Aorta (tissue), 5 donors: ENCODE results near the gene LONP2. TPM values are rescaled to one million over a fixed set of nuclear protein-coding genes. Genes with fewer than 3 reads are reported as not detected.
A peak's percentile ranks its signal among the peaks of the same experiment; 100 is the strongest.

ENCODE experiments used
- ATAC-seq: fragments of 200-7000 bp; cut with Tn5 transposase; one replicate; pipeline ENCODE4 v1.9.1; 2022; ENCODE audit warnings: moderate library complexity; ENCODE audit not compliant: low FRiP score
- DNase-seq, 2 donors: peaks; one replicate each; pipeline ENCODE4 v3.0.0-alpha.2; 2020
- H3K27ac ChIP-seq, 2 donors: one replicate each; pipeline ENCODE4 v1.5.1; 2013; ENCODE audit warnings: low read length in 2 of 2, mild to moderate bottlenecking in 2 of 2, moderate library complexity in 2 of 2, control low read depth in 1 of 2, inconsistent platforms in 1 of 2, low read depth in 1 of 2
- H3K27me3 ChIP-seq, 2 donors: one replicate each; pipeline ENCODE4 v1.6.1; 2013; ENCODE audit warnings: control low read depth in 1 of 2, low read length in 1 of 2, mild to moderate bottlenecking in 1 of 2, moderate library complexity in 1 of 2; ENCODE audit not compliant: insufficient read depth in 2 of 2, control insufficient read depth in 1 of 2
- H3K36me3 ChIP-seq, 2 donors: one replicate each; pipeline ENCODE4 v1.6.1; 2013; ENCODE audit warnings: control low read depth in 1 of 2, low read length in 1 of 2, mild to moderate bottlenecking in 1 of 2; ENCODE audit not compliant: insufficient read depth in 2 of 2, control insufficient read depth in 1 of 2
- H3K4me1 ChIP-seq, 2 donors: one replicate each; pipeline ENCODE4 v1.6.1; 2013; ENCODE audit warnings: low read length in 2 of 2, control low read depth in 1 of 2, mild to moderate bottlenecking in 1 of 2, moderate library complexity in 1 of 2; ENCODE audit not compliant: insufficient read depth in 2 of 2, control insufficient read depth in 1 of 2
- H3K4me3 ChIP-seq, 2 donors: one replicate each; pipeline ENCODE4 v1.5.1; 2013; ENCODE audit warnings: low read length in 2 of 2, control low read depth in 1 of 2, mild to moderate bottlenecking in 1 of 2
- H3K9me3 ChIP-seq: one replicate; pipeline ENCODE4 v1.6.1; 2013; ENCODE audit warnings: mild to moderate bottlenecking, low read length; ENCODE audit not compliant: control insufficient read depth
- WGBS, 2 donors: extraction: QIAGEN DNeasy Blood & Tissue Kit; methylation state at CpG; one replicate each; pipeline ENCODE4 v1.1.7; 2013; 5-methylcytosine and 5-hydroxymethylcytosine counted together
- intact Hi-C, 2 donors: fragments of 100-400 bp; cut with DNase I; formaldehyde crosslinking; loops; one replicate each; pipeline versions ENCODE4 v1.14.2 to v1.15.0; 2022
- long read RNA-seq, 2 donors: library from polyadenylated mRNA; unstranded; transcript quantifications; one replicate each; pipeline ENCODE4 v2.0.0, GENCODE V29; 2020 to 2021
- polyA plus RNA-seq, 2 donors: library from polyadenylated mRNA; stranded (reverse); fragments of 200-250 nt; gene quantifications; one replicate each; pipeline ENCODE4 v1.2.3, GENCODE V29; 2013
- total RNA-seq, 2 donors: library from RNA; stranded (reverse); fragmentation: NEBNext Ultra II Directional; extraction: Animal tissue kit (Norgen Biotek cat#: 25700); gene quantifications; one replicate each; pipeline ENCODE4 v1.2.1, GENCODE V29; 2021
- donor health status: healthy with polysubstance abuse.
- donor health status: Bipolar disorder and iron deficiency.
- donor health status: DM: no; HTN: no; CAD: no.
- donor health status: DM: no; HTN: no; CAD: no.
- donor health status: DM: yes; HTN: yes; CAD: no.

Gene LONP2
- total RNA-seq (10 to 100 TPM; 58.7 to 71.8 TPM), polyA plus RNA-seq (10 to 100 TPM in 1 of 2 donors, 1 to 10 TPM in 1; 9.5 to 32.1 TPM)
- long read RNA-seq, donor 1, full-length matches to known transcripts = 37 of 82 reads
- long read RNA-seq, donor 1, partial matches to known transcripts = 27 of 82 reads
- long read RNA-seq, donor 1, other reads (novel, unspliced or antisense) = 18 of 82 reads
- long read RNA-seq, donor 2, full-length matches to known transcripts = 41 of 78 reads
- long read RNA-seq, donor 2, partial matches to known transcripts = 12 of 78 reads
- long read RNA-seq, donor 2, other reads (novel, unspliced or antisense) = 25 of 78 reads

GRCh38 chr16:48244080-48244862 lies at the start of gene LONP2:
Gene LONP2, plus strand, starts transcription at chr16:48244300. Its CDS starts 89 bp downstream, at chr16:48244389.
- H3K4me3 ChIP-seq = peak within 1 kb of the TSS; percentile 55 to 85
- DNase-seq (peak; percentile 94 to 97), ATAC-seq (peak; percentile 99)
- H3K36me3 ChIP-seq = no peaks in the 10 kb centered on the region
- no peaks in the 10 kb centered on the region for H3K9me3 ChIP-seq
- peak within 1 kb of the TSS in 1 of 2 donors; percentile 51 for H3K27ac ChIP-seq
- no peaks in the 10 kb centered on the region for H3K27me3 ChIP-seq
- H3K4me1 ChIP-seq = peaks cover 3 to 5% of the 10 kb centered on the region in 2 donors
- intact Hi-C loops = no loop called here
- 0% methylated on average over 58 to 63 of the region's 63 CpGs for WGBS, 2 donors

GRCh38 chr16:48194828-48195556 lies 49.1 kb upstream of the LONP2 start:
- ATAC-seq (no peak), DNase-seq (no peak)

GRCh38 chr16:48197294-48197693 lies 46.8 kb upstream of the LONP2 start:
- H3K27ac ChIP-seq = no peak overlapping the region
- H3K4me1 ChIP-seq = no peaks in the 10 kb centered on the region
- no peak for ATAC-seq
- no peak for DNase-seq
- intact Hi-C loops = no loop called here
- no peaks in the 10 kb centered on the region for H3K9me3 ChIP-seq
- no peaks in the 10 kb centered on the region for H3K36me3 ChIP-seq
- no peak overlapping the region for H3K4me3 ChIP-seq
- no peaks in the 10 kb centered on the region for H3K27me3 ChIP-seq
- WGBS, 2 donors = 76 to 80% methylated on average over 3 of the region's 3 CpGs

More at GRCh38 chr16:48194828-48195556, 49.1 kb upstream of the LONP2 start:
- intact Hi-C loops = no loop called here
- no peaks in the 10 kb centered on the region for H3K9me3 ChIP-seq
- H3K27ac ChIP-seq = no peak overlapping the region
- H3K27me3 ChIP-seq = no peaks in the 10 kb centered on the region
- H3K36me3 ChIP-seq = no peaks in the 10 kb centered on the region
- H3K4me3 ChIP-seq = no peak overlapping the region
- no peaks in the 10 kb centered on the region for H3K4me1 ChIP-seq
- 39 to 44% methylated on average over 5 of the region's 5 CpGs for WGBS, 2 donors

- WGBS, 2 donors = 72 to 76% methylated on average over 6 of the region's 6 CpGs
- no peak for DNase-seq
- Histone ChIP-seq H3K4me3 (no peak overlapping the region), H3K27me3 (no peaks in the 10 kb centered on the region), H3K9me3 (no peaks in the 10 kb centered on the region), H3K4me1 (no peaks in the 10 kb centered on the region), H3K27ac (no peak overlapping the region), H3K36me3 (no peaks in the 10 kb centered on the region)
- intact Hi-C loops = no loop called here
- ATAC-seq = no peak
Measured at GRCh38 chr16:48201515-48202201, 42.4 kb upstream of the LONP2 start.

GRCh38 chr16:48203974-48204824 lies 39.9 kb upstream of the LONP2 start:
- intact Hi-C loops = no loop called here
- 83 to 87% methylated on average over 8 of the region's 8 CpGs for WGBS, 2 donors
- H3K36me3 ChIP-seq = no peaks in the 10 kb centered on the region
- no peaks in the 10 kb centered on the region for H3K9me3 ChIP-seq
- ATAC-seq (no peak), DNase-seq (no peak)
- H3K27ac ChIP-seq = no peak overlapping the region
- no peaks in the 10 kb centered on the region for H3K27me3 ChIP-seq
- no peak overlapping the region for H3K4me3 ChIP-seq
- no peaks in the 10 kb centered on the region for H3K4me1 ChIP-seq

GRCh38 chr16:48204825-48205151 lies 39.3 kb upstream of the LONP2 start:
- Histone ChIP-seq H3K4me3 (no peak overlapping the region), H3K27ac (no peak overlapping the region), H3K36me3 (no peaks in the 10 kb centered on the region), H3K9me3 (no peaks in the 10 kb centered on the region), H3K4me1 (no peaks in the 10 kb centered on the region), H3K27me3 (no peaks in the 10 kb centered on the region)
- DNase-seq (no peak), ATAC-seq (no peak)
- 70 to 74% methylated on average over 6 of the region's 6 CpGs for WGBS, 2 donors
- intact Hi-C loops = no loop called here

GRCh38 chr16:48206594-48207242 lies 37.4 kb upstream of the LONP2 start:
- Histone ChIP-seq H3K4me1 (no peaks in the 10 kb centered on the region), H3K36me3 (no peaks in the 10 kb centered on the region), H3K27ac (no peak overlapping the region), H3K27me3 (no peaks in the 10 kb centered on the region), H3K4me3 (no peak overlapping the region), H3K9me3 (no peaks in the 10 kb centered on the region)
- DNase-seq (no peak), ATAC-seq (no peak)
- WGBS, 2 donors = 58 to 59% methylated on average over 8 of the region's 8 CpGs
- intact Hi-C loops = no loop called here
